Fibroblast of lung (primary cell): ENCODE data around the gene PIGN. TPM values are rescaled to one million over a fixed set of nuclear protein-coding genes. Genes with fewer than 3 reads are reported as not detected.

Experiments used
- DNase-seq, 2 donors: peaks; one replicate each; pipeline versions ENCODE4 v3.0.0 to v3.0.0-alpha.2; 2010; ENCODE audit warnings: low read depth in 2 of 2
- H2AFZ ChIP-seq: 2 replicates; pipeline ENCODE4 v1.5.1; 2012; ENCODE audit warnings: low read length, control low read depth, inconsistent platforms
- H3K27ac ChIP-seq: 2 replicates; pipeline ENCODE4 v1.5.1; 2011; ENCODE audit warnings: low read length, control low read depth; ENCODE audit not compliant: insufficient read depth
- H3K27me3 ChIP-seq: 2 replicates; pipeline ENCODE4 v1.5.1; 2011; ENCODE audit warnings: mild to moderate bottlenecking, low read length; ENCODE audit not compliant: control insufficient read depth, insufficient read depth
- H3K36me3 ChIP-seq: 2 replicates; pipeline ENCODE4 v1.5.1; 2011; ENCODE audit warnings: low read length; ENCODE audit not compliant: control insufficient read depth, insufficient read depth
- H3K4me1 ChIP-seq: 2 replicates; pipeline ENCODE4 v1.5.1; 2011; ENCODE audit warnings: low read length; ENCODE audit not compliant: control insufficient read depth, insufficient read depth; ENCODE audit errors: extremely low read depth
- H3K4me2 ChIP-seq: 2 replicates; pipeline ENCODE4 v1.5.1; 2011; ENCODE audit warnings: low read length, control low read depth; ENCODE audit not compliant: insufficient read depth; ENCODE audit errors: extremely low read depth
- H3K4me3 ChIP-seq, 4 experiments: fragments of 200-600 bp in 1 of 4; sonication (generic) in 1 of 4; replicated peaks in 1 of 4; 2 replicates each; pipeline ENCODE4 v1.5.1; 2011 to 2016; ENCODE audit warnings: low read length in 4 of 4, low read depth in 3 of 4, mild to moderate bottlenecking in 3 of 4, control low read depth in 2 of 4, inconsistent platforms in 1 of 4, mixed read lengths in 1 of 4; ENCODE audit not compliant: insufficient read depth in 1 of 4; ENCODE audit errors: control extremely low read depth in 1 of 4
- H3K79me2 ChIP-seq: 2 replicates; pipeline ENCODE4 v1.5.1; 2012; ENCODE audit warnings: mild to moderate bottlenecking, low read length, inconsistent platforms; ENCODE audit not compliant: control insufficient read depth, insufficient read depth
- H3K9ac ChIP-seq: 2 replicates; pipeline ENCODE4 v1.5.1; 2011; ENCODE audit warnings: mild to moderate bottlenecking, low read length, control low read depth; ENCODE audit not compliant: insufficient read depth
- H3K9me3 ChIP-seq: 2 replicates; pipeline ENCODE4 v1.5.1; 2012; ENCODE audit warnings: low read depth, low read length; ENCODE audit not compliant: control insufficient read depth, insufficient read depth
- H4K20me1 ChIP-seq: 2 replicates; pipeline ENCODE4 v1.5.1; 2011; ENCODE audit warnings: low read length; ENCODE audit not compliant: control insufficient read depth, insufficient read depth; ENCODE audit errors: extremely low read depth
- CTCF ChIP-seq, 2 donors: IDR thresholded peaks in 1 of 2; conservative IDR thresholded peaks in 1 of 2; 1 replicate in 1 of 2; 2 replicates in 1 of 2; pipeline ENCODE4 v1.5.1; 2011 to 2012; ENCODE audit warnings: low read length in 2 of 2, control low read depth in 1 of 2, inconsistent platforms in 1 of 2, low read depth in 1 of 2, mild to moderate bottlenecking in 1 of 2
- EZH2 ChIP-seq: IDR thresholded peaks from 2 replicates; pipeline ENCODE4 v1.5.1; 2012; ENCODE audit warnings: low read length, control low read depth, mild to moderate bottlenecking; ENCODE audit errors: missing control alignments
- polyA plus RNA-seq, 2 donors: library from polyadenylated mRNA; depleted of rRNA in 1 of 2; stranded (reverse) in 1 of 2; unstranded in 1 of 2; fragments of >200 nt; gene quantifications; 2 replicates each; pipeline ENCODE4 v1.2.1, GENCODE V29; 2011 to 2012; ENCODE audit warnings: missing spikeins in 1 of 2
- total RNA-seq: library from RNA; depleted of rRNA; stranded (reverse); fragments of >200 nt; gene quantifications from 2 replicates; pipeline ENCODE4 v1.2.1, GENCODE V29; 2014

Gene PIGN
- total and polyA plus RNA-seq, 2 donors (not counting 1 experiment from before 2014, with no cell fraction given): 31.7 to 39.8 TPM

- H3K9ac ChIP-seq: no peak overlapping the region
- peak; percentile 64 to 94 for DNase-seq
- TF ChIP-seq EZH2 (no peak), CTCF (conservative IDR thresholded peaks at IDR 0.05 in 1 of 2, IDR thresholded peaks at IDR 0.05 in 1 of 2; ENCODE audit: low read depth in 1 of 2, low read length in 2 of 2) (no peak)
- H3K4me1 ChIP-seq: peaks cover 25% of the 10 kb centered on the region
- H3K79me2 ChIP-seq: no peaks in the 10 kb centered on the region
- H3K36me3 ChIP-seq: no peaks in the 10 kb centered on the region
- H3K4me3 ChIP-seq: no peak overlapping the region
- no peaks in the 10 kb centered on the region for H4K20me1 ChIP-seq
- H3K9me3 ChIP-seq: no peaks in the 10 kb centered on the region
- peak overlapping the region; percentile 61 for H3K27ac ChIP-seq
- peak overlapping the region; percentile 21 for H3K4me2 ChIP-seq
- peak overlapping the region; percentile 4 for H2AFZ ChIP-seq
- H3K27me3 ChIP-seq: no peaks in the 10 kb centered on the region
These were observed 194.6 kb downstream of the PIGN start for GRCh38 chr18:61992285-61992684.

- Histone ChIP-seq H3K4me2 (no peak overlapping the region), H3K27ac (peak overlapping the region; percentile 61), H3K79me2 (no peaks in the 10 kb centered on the region), H3K9ac (no peak overlapping the region), H3K4me3 (no peak overlapping the region), H3K4me1 (peaks cover 25% of the 10 kb centered on the region), H2AFZ (peak overlapping the region; percentile 22), H3K9me3 (no peaks in the 10 kb centered on the region), H4K20me1 (no peaks in the 10 kb centered on the region), H3K36me3 (no peaks in the 10 kb centered on the region), H3K27me3 (no peaks in the 10 kb centered on the region)
- TF ChIP-seq CTCF (conservative IDR thresholded peaks at IDR 0.05 in 1 of 2, IDR thresholded peaks at IDR 0.05 in 1 of 2; ENCODE audit: low read depth in 1 of 2, low read length in 2 of 2) (no peak), EZH2 (no peak)
- DNase-seq: no peak
These were observed 195.0 kb downstream of the PIGN start for GRCh38 chr18:61991836-61992235.

- Histone ChIP-seq H3K4me2 (no peak overlapping the region), H4K20me1 (no peaks in the 10 kb centered on the region), H3K4me1 (peaks cover 25% of the 10 kb centered on the region), H3K27ac (peak overlapping the region; percentile 61), H2AFZ (peak overlapping the region; percentile 1), H3K9me3 (no peaks in the 10 kb centered on the region), H3K9ac (no peak overlapping the region), H3K4me3 (no peak overlapping the region), H3K36me3 (no peaks in the 10 kb centered on the region), H3K27me3 (no peaks in the 10 kb centered on the region), H3K79me2 (no peaks in the 10 kb centered on the region)
- DNase-seq: peak; percentile 40 to 83
- TF ChIP-seq CTCF (conservative IDR thresholded peaks at IDR 0.05 in 1 of 2, IDR thresholded peaks at IDR 0.05 in 1 of 2; ENCODE audit: low read depth in 1 of 2, low read length in 2 of 2) (no peak), EZH2 (no peak)
These were observed 195.7 kb downstream of the PIGN start for GRCh38 chr18:61991201-61991600.

Other genes with a start within 250 kb of the PIGN start
- gene RELCH, start 199 bp upstream of the PIGN start, total RNA-seq: 22.1 and 34.5 TPM in 2 replicates
- gene RELCH, start 199 bp upstream of the PIGN start, polyA plus RNA-seq: 12.2 and 13.1 TPM in 2 replicates
- 0.26 and 0.66 TPM in 2 replicates for gene TNFRSF11A, start 138.3 kb upstream of the PIGN start, total RNA-seq
- gene TNFRSF11A, start 138.3 kb upstream of the PIGN start, polyA plus RNA-seq: 0.11 and 0.45 TPM in 2 replicates